T follicular helper cell (primary cell): ENCODE data around the gene GTPBP6.
"Not testable (repeated sequence)": the region's sequence is repeated elsewhere in the genome, so short reads cannot be mapped to it uniquely, and the experiment has no call there.

ENCODE experiments used
- DNase-seq: peaks from one replicate; pipeline ENCODE4 v3.0.0-alpha.2; 2020; ENCODE audit warnings: low read depth

The GTPBP6 gene

DNA sequence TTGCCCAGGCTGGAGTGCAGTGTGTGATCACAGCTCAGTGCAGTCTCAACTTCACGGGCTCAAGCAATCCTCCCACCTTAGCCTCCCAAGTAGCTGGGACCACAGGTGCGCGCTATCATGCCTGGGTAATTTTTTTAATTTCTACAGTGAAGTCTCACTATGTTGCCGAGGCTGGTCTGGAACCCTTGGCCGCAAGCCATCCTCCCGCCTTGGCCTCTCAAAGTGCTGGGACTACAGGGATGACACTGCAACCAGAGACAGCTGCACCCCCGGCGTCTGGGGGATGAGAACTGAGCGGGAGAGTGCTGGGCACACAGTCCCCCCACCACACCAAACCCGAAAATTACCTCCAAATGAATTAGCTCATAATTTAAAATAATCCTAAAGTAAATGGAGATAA lies 33.1 kb upstream of the GTPBP6 start:
- no peak for DNase-seq

DNA sequence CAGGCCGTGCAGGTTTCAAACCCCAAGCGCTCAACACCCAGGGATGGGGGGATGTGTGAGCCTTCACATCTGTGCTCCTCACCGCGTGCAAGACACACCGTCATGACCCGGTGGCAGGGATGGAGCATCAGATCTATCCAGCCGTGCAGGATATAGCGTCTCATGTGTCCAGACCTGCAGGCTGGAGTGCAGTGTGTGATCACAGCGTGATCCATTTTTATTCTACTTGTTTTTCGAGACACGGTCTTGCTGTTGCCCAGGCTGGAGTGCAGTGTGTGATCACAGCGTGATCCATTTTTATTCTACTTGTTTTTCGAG lies 32.7 kb upstream of the GTPBP6 start:
- not testable (repeated sequence) for DNase-seq

DNA sequence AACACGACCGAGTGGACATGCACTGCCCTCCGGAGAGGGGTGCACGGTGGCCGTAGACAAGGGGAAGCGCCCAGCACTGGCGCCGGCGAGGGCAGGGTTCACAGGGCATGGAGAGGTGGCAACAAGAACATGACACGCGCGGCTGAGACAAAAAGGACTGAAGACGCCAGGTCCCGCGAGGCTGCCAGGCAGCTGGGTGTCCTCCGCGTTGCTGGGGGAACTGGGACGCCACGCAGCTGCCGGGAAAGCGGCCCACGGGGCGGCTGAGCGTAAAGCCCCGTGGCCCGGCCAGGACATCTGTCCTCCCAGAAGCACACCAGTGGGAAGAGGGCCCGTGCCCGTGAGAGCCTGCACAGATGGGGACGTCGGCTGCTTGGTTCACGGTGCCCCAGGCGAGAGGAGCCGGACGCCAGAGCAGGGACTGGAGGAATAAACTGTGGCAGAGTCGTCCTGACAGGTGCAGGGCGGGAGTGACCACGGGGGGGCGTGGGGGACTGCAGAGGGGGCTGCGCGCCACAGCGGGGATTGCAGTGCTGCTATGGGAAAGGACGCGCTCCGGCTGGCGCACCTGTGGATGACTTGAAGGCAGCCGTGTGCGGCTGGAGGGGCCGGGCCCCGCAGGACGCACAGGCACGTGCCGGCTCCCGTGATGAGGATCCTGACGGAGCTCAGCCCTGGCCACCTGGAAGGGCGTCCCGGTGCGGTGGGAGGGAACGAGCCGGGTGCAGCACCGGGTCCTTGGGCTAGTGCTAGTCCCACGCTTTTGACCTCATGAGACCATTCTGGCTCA lies 32.1 kb upstream of the GTPBP6 start:
- DNase-seq = no peak

DNA sequence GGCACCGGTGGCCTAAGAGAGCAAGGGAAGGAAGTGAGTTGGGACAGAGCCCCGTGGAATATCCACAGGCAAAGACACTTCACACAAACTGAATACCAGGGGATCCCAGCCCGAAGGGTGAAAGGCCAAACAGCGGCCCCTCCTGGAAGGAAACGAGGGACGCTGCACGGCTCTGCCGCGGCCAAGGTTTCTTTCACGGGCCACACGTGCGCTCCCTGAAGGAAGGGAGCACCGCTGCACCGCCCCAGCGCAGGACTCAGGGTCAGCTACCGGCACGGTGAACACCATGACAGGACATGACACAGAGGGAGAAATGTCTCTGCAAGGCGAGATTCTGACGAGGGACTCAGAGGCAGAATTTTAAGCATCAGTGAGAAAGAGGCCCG lies 31.5 kb upstream of the GTPBP6 start:
- no peak for DNase-seq

DNA sequence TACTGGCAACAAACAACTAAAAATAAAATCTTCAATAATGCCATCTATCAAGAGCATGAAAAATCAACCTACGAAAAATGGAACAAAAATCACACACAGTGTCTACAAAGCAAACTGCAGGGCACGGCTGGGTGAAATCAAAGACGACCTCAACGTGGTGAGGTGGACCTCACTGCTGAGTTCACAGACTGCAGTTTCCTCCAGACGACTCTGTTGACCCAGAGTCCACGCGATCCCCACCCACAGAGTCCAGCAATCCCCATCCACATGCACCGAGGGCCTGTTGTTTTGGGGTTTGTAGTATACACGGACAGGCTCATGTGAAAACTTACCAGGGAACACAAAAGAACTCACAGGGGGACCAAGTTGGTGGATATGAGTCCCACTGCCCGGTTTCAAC lies 31.1 kb upstream of the GTPBP6 start:
- DNase-seq = no peak

DNA sequence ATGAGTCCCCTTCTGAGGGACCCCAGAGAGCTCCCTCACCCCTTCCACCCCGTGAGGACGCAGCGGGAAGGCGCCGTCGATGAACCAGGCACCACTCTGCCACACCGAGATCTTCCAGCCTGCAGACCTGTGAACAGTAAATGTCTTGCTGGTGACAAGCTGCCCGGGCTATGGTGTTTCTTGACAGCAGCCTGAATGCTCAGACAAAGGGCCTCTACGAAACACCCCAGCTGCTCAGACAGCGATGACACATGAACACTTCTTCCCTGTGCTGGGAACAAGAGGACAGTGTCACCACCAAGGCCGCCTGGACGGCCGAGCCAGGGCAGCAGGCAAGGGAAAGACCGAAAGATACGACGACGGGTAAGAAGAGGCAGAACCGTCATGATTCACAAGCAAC lies 30.6 kb upstream of the GTPBP6 start:
- no peak for DNase-seq

DNA sequence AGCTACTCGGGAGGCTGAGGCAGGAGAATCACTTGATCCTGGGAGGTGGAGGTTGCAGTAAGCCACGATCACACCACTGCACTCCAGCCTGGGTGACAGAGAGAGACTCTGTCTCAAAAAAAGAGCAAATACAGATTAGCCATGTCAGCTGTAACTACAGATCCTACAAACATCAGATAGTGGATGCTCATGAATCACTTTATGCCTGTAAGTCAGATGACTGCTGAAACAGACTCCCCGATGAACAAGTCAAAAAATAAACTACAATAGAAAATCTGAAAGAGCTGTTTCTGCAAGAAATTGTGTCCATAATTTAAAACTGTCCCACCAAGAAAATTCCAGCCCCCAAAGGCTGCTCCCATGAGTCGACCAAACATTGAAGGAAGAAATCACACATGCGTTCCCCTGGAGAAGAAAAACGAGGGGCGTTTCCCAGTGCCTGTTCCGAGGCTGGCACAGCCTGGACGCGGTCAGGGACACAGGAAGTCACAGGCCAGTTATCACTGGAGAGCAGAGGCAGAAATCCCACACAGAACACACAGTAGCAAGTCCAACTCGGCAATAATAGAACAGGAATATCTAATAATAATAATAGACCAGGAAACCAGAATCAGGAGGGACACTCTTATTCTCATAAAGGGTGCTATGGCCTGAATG lies 30.0 kb upstream of the GTPBP6 start:
- DNase-seq = no peak

DNA sequence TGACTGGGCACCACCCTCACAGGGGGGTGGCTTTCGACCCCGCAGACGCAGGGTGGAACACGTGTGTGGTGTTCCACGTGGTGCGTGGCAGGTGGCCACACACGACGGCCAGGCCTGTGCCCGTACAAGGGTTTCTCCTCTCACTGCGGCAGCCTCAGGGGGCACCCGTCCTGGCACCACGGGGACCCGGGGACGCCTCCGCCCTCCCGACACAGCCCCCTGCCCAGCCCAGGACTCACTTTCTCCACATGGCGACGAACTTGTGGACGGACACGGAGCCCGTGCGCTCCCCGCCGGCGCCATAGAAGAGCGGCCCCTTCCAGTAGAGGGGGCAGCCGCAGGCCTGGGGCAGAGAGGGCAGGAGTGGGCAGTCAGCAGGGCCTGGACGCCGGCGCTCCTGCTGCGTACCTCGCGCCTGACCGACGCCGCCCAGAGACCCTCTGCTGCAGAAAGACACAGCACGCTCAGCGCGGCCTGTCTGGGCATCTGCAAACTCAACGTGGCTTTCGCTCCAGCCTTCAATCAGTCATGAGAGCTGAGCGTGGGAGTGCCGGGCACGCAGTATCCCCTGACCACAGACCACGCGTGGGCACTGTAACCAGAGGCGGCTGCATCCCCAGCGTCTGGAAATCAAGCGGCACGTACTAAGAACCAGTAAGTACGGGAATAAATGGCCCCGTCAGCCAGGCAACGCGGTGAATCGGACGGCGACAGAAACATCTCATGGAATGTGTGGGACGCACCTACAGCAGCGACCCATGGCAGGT lies 28.9 kb upstream of the GTPBP6 start:
- DNase-seq = no peak

DNA sequence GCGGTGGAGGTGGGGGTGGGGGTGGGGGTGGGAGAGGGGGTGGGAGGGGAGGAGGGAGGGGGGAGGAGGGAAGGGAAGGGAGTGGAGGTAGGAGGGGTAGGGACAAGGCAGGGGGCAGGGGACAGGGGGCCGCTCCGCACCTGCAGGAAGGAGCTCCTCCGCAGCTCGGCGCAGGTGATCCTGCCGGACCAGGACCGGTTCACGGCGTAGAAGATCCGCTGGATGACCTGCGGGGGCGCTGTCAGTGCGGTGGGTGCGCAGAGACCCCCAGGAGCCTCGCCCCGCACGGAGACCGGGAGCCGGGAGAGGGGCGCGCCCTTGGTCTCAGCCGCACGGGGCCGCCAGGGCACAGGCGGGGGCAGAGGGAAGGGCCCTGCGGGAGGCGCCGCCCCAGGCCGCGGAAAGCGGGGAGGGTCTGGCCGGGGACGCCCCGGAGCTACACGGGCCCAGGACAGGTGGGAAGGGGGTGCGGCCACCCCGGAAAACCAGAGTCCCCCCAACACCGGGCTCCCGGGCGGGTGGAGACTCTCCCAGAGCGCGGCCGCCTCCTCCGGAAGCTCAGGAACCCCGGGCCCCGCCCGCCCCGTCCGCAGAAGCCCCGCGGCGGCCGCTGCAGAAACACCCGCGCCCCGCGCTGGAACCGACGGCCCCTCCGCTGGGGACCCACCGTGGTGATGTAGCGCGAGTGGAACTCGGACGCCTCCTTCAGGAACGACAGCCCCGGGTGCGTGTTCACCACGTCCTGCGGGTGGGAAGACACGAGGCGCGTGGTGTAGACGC lies 27.6 kb upstream of the GTPBP6 start:
- no peak for DNase-seq

DNA sequence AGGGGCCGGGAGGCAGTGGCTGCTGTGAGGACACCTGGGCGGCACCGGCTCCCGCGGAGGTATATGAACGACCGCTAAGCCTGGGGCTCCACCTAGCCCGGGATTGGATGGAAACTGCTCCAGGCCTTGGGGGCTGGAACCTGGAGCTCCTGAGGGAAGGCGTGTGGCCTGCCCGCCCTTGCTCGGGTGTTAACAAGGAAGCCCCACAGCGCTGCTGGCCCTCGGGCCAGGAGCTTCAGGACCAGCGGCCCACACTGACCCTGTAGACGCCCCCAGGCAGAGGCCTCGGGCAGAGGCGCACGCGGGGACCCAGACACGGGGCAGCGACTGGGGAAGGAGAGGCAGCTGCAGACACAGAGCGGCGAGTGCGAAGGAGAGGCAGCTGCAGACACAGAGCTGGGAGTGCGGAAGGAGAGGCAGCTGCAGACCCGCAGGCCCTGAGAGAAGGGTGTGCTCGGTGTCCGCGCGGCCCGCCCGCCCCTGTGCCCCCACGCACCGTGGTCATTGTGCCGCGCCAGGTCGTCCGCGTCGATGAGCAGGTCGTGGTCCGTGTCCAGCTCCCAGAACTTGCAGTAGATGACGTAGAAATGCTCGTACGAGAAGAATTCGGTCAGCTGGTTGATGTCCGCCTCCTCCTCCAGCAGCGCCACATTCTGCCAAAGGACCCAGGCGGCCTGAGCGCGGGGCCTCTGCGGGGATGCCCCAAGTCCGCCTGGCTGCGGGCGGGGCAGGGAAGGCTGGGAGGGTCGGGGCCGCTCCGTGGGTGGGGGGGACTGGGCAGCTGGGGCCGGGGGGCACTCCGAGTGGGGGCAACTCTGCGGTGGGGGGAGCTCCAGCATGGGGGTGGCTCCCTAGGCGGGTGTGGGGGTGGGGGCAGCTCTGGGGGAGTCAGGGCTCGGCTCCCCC lies 26.7 kb upstream of the GTPBP6 start:
- no peak for DNase-seq

DNA sequence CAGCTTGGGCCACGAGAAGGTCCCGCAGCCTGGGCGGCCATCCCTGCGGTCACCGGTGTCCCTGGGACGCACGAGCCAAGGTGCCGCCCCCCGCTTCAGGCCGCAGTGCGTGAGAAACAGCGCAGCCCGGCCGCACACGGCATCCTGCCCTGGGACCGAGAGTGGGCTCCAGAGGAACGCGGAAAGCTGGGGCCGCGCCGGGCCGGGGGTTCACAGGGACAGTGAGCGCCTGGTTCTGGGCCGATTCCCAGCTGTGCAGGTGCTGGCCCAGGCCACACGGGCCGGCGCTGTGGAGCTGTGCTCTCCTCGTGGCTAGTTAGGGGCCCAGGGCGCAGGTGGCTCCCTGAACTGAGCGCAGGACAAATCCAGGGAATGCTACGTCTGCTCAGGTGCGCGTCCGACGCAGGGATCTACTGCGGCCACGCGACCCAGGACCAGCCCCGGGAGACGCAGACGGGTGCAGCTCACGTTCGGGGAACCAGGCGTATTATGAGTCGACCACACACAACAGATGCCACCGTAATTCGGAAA lies 25.8 kb upstream of the GTPBP6 start:
- no peak for DNase-seq

DNA sequence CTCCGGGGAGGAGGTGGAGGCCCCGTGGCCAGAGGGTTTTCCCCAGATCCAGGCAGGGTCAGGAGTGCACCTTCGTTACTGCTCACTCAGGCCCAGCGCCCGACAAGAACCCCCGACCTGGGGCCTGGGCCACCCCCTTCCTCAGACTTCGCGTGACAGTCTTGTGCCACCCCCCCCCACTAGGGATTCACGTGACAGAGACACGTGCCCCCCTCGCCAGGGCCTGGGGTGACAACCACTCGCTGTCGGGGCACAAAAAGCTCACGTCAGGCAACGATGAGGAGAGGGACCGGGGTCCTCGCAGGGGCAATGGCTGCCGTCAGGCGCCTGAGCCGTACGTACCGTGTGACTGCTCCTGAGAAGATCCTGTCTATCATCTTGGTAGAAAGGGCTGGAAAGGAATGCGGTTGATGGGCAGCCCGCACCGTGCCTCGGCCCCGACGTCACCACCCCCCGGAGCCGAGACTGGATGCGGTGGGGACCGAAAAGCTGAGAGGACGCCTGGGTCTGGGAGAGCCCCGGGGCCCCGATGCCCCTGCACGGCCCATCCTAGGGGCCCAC lies 23.0 kb upstream of the GTPBP6 start:
- no peak for DNase-seq

DNA sequence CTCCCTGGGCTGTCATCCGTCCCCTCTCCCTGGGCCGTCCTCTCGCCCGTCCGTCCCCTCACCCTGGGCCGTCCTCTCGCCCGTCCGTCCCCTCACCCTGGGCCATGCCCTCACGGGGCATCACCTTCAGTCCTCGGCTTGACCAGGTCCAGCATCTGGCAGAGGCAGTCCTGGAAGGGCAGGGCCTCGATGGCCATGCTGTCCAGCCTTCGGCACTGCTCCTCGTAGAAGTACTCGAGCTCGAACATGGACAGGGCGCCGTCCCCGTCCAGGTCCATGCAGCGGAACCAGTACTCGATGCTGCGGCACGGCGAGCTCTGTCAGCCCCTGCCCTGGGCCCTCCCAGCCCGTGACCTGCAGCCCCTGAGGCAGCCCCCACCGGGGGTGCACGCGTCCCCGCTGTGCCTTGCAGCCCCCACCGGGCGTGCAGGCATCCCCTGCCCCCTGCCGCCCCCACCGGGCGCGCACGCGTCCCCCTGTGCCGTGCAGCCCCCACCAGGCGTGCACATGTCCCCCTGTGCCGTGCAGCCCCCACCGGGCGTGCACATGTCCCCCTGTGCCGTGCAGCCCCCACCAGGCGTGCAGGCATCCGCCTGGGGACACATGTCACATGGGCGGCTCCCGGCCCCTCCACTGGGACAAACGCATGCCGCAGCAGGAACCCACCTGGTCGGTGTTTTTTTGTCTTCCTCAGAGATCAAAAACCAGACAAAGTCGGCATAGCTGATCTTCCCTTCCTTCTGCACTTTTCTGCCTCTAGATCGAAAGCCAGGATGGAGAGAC lies 22.2 kb upstream of the GTPBP6 start:
- DNase-seq = no peak

DNA sequence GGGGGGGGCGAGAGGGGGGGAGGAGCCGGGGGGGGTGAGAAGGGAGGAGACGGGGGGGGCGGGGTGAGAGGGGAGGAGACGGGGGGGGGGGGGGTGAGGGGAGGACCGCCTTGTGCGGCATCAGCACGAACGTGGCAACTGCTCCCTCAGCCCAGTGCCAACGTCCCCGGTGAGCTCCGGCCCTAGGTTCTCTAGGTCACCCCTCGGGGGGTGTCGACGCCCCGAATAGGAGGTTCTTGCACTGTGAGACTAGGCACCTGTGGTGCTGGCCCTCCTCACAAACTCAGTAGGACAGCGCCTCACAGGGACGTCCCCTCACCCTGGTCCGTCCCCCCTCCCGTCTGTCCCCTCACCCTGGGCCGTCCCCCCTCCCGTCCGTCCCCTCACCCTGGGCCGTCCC lies 21.5 kb upstream of the GTPBP6 start:
- DNase-seq = no peak

DNA sequence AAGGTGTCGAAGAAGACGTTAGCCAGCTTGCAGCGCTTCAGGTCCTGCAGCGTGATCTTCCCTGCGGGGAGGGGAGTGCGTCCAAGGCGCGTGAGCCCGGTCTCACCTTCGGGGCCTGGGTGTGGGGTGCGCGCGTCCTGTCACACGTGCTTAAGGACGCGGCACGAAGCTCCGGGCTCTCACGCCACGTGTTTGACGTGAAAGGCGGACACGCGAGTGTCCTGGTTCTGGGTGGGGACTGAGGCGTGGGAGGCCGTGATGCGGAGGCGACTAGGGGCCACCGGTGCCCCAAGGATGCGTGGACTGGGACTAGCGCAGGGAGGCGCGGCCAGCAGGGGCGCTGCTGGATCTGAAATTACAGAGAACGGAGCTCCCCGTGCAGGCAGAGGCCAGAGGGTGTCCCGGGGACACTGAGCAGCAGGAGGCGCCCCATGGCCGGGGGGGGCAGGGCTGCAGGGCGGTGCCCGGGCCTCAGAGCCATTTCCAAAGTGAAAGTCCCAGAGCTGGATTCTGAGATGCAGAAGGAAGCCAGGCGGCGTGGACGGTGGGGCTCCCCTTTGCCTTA lies 20.3 kb upstream of the GTPBP6 start:
- DNase-seq = no peak

DNA sequence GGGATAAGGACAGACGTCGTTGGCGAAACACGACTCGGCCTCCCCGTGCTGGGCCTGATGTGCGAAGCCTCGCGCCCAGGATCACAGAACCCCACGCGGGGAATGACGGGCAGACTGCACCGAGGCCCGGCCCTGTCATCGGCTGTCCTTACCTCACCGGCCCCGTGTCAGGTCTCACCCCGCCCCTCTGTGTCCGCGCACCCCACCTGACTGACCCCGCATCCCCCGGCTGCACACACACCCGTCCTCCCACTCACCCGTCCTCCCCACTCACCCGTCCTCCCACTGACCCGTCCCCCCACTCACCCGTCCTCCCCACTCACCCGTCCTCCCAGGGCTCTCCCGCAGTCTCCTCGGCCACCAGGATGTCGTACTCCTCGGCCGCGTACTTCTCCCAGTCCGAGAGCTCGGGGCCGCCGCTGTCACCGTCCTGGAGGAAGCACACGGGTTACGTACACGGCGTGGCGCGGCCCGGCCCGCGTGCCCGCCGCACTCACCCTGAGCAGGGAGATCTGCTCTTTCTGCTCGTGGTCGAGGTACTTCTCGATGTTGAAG lies 19.8 kb upstream of the GTPBP6 start:
- no peak for DNase-seq

DNA sequence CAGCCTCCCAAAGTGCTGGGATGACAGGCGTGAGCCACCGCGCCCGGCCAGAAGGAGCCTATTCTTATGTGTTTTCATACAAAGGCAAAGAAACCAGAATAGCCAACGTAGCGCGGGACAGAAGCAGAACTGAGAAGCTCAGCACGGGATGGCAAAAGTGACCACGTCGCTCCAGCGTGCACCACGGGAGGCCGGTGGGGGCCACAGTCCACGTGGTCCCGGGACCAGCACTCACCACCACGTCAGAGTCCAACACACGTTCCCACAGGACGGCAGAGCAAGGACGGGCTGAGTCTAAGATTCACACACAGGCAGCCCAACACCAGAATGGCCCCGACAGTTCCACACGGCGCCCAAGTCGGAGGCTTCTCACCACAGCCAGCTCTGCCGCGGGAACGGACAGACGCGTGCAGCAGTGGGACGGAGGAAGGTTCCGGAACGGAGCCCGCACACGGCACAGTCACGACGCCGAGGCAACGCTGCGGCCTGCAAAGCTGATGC lies 18.8 kb upstream of the GTPBP6 start:
- no peak for DNase-seq

DNA sequence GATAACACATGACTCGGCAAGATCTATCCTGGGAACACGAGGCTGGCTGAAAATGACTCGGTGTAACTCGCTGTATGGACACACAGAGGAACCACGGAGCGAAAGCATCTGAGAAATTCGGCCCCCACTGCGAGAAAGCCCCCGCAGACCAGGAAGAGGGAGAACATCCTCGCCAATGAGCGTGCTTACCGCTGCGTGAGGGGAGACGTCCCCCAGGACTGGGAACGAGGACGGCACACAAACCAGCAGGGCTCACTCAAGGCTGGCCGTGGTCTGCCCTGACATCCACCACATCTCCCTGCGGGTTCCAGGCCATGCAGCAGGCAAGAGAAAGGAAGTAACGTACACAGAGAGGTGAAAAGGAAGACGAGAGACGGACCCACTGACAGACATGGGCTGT lies 17.6 kb upstream of the GTPBP6 start:
- no peak for DNase-seq

DNA sequence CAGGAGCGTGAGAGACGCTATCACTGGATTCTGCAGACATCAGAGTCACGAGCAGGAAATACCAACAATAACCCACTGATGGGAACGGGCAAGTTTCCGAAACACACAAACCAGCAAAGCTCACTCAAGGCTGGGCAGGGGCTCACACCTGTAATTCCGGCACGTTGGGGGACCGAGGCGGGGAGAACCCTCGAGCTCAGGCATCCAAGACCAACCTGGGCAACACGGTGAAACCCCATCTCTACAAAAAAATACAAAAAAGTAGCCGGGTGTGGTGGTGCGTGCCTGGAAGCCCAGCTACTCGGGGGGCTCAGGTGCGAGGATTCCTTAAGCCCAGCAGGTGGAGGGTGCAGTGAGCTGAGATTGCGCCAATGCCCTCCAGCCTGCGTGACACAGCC lies 17.2 kb upstream of the GTPBP6 start:
- DNase-seq = no peak
